CD4-positive, CD25-positive, alpha-beta regulatory T cell (primary cell): ENCODE measurements around the gene SEC24B. TPM values are rescaled to one million over a fixed set of nuclear protein-coding genes. Genes with fewer than 3 reads are reported as not detected.

Experiments
- ATAC-seq, 2 donors: fragments of 150-1000 bp; cut with Tn5 transposase; one replicate each; pipeline ENCODE4 v1.10.0; 2021; ENCODE audit warnings: low read depth in 2 of 2, moderate number of reproducible peaks in 2 of 2, moderate library complexity in 1 of 2
- DNase-seq, 3 donors: peaks; one replicate each; pipeline versions ENCODE4 v3.0.0 to v3.0.0-alpha.2; 2012 to 2022; ENCODE audit warnings: mixed read lengths in 1 of 3
- H3K27ac ChIP-seq: one replicate; pipeline ENCODE4 v1.7.0; 2013; ENCODE audit warnings: mild to moderate bottlenecking, low read length; ENCODE audit not compliant: insufficient read depth, poor library complexity, severe bottlenecking
- H3K27me3 ChIP-seq: one replicate; pipeline ENCODE4 v1.7.0; 2013; ENCODE audit warnings: low read length; ENCODE audit not compliant: control insufficient read depth, insufficient read depth
- H3K36me3 ChIP-seq: one replicate; pipeline ENCODE4 v1.7.0; 2013; ENCODE audit warnings: mild to moderate bottlenecking, low read length, moderate library complexity; ENCODE audit not compliant: control insufficient read depth, insufficient read depth
- H3K4me1 ChIP-seq: 2 replicates; pipeline ENCODE4 v1.7.0; 2013; ENCODE audit warnings: mild to moderate bottlenecking, low read length; ENCODE audit not compliant: insufficient read depth, control insufficient read depth, poor library complexity, severe bottlenecking
- H3K4me3 ChIP-seq: one replicate; pipeline ENCODE4 v1.7.0; 2013; ENCODE audit warnings: low read depth, mild to moderate bottlenecking, low read length, moderate library complexity
- H3K9me3 ChIP-seq, 2 experiments: 1 replicate in 1 of 2; 2 replicates in 1 of 2; pipeline ENCODE4 v1.7.0; 2013; ENCODE audit warnings: low read length in 2 of 2, mild to moderate bottlenecking in 1 of 2, moderate library complexity in 1 of 2; ENCODE audit not compliant: control insufficient read depth in 2 of 2
- H3K27ac Mint-ChIP-seq, 3 donors: one replicate each; pipeline ENCODE4 v1.8.0; 2020 to 2022; ENCODE audit warnings: mild to moderate bottlenecking in 3 of 3, mixed read lengths in 3 of 3, moderate library complexity in 2 of 3
- H3K27me3 Mint-ChIP-seq: one replicate; pipeline ENCODE4 v1.8.0; 2022; ENCODE audit warnings: mild to moderate bottlenecking, mixed read lengths
- H3K36me3 Mint-ChIP-seq: one replicate; pipeline ENCODE4 v1.8.0; 2020; ENCODE audit warnings: mixed read lengths
- H3K4me1 Mint-ChIP-seq, 4 donors: one replicate each; pipeline ENCODE4 v1.8.0; 2020 to 2022; ENCODE audit warnings: mixed read lengths in 4 of 4, mild to moderate bottlenecking in 1 of 4
- H3K4me3 Mint-ChIP-seq, 4 donors: one replicate each; pipeline ENCODE4 v1.8.0; 2020 to 2022; ENCODE audit warnings: mild to moderate bottlenecking in 4 of 4, mixed read lengths in 4 of 4, moderate library complexity in 3 of 4
- H3K9me3 Mint-ChIP-seq, 7 donors: one replicate each; pipeline ENCODE4 v1.8.0; 2020 to 2022; ENCODE audit warnings: mixed read lengths in 7 of 7, mild to moderate bottlenecking in 3 of 7, moderate library complexity in 2 of 7
- polyA plus RNA-seq, 4 donors: library from polyadenylated mRNA; unstranded; fragments of 300-500 nt; fragmentation: Illumina TruSeq; gene quantifications; one replicate each; pipeline ENCODE4 v1.2.3, GENCODE V29; 2021
- total RNA-seq: library from RNA; stranded (reverse); gene quantifications from one replicate; pipeline ENCODE4 v1.2.3, GENCODE V29; 2022

The SEC24B gene
- total and polyA plus RNA-seq, 5 donors from 2014 or later: 11.3 to 42.7 (median 16.6) TPM

DNA sequence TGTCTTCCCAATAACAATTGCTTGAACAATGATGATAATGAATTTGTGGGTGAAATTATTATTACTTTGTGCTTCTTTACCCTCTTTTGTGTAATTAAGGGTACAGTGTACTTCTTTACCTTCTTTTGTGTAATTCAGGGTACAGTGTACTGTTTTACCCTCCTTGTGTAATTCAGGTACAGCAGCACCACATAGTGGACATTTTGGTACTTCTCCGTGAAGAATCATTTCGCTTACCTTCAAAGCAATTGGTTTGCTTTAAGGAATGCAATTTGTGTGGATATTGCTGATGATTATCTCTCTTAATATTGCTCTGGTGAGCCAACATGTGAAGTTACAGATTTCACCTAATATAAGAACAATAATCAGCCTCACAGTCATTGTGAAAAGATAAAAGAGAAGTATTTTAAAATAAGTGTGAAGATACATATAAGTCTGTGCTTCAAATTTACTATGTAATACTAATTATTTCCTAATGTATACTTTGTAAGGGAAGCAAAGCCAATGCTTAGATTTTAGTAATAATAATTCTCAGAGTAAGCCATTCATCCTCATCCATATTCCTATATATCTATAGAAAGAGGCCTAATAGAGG lies 27.2 kb upstream of the SEC24B start:
- H3K36me3 Mint-ChIP-seq: no peaks in the 10 kb centered on the region
- H3K36me3 ChIP-seq: no peaks in the 10 kb centered on the region
- H3K9me3 ChIP-seq: no peaks in the 10 kb centered on the region
- ATAC-seq: no peak
- H3K4me3 ChIP-seq: no peak overlapping the region
- no peak overlapping the region for H3K27ac Mint-ChIP-seq
- no peaks in the 10 kb centered on the region for H3K4me1 ChIP-seq
- peaks cover 0 to 2% (median 0%) of the 10 kb centered on the region in 4 donors for H3K4me1 Mint-ChIP-seq
- peaks cover 4% of the 10 kb centered on the region for H3K27me3 ChIP-seq
- DNase-seq: peak in 2 of 3 donors; percentile 39 to 74
- no peak overlapping the region for H3K4me3 Mint-ChIP-seq
- H3K9me3 Mint-ChIP-seq: no peaks in the 10 kb centered on the region
- no peak overlapping the region for H3K27ac ChIP-seq
- peaks cover 20% of the 10 kb centered on the region for H3K27me3 Mint-ChIP-seq

DNA sequence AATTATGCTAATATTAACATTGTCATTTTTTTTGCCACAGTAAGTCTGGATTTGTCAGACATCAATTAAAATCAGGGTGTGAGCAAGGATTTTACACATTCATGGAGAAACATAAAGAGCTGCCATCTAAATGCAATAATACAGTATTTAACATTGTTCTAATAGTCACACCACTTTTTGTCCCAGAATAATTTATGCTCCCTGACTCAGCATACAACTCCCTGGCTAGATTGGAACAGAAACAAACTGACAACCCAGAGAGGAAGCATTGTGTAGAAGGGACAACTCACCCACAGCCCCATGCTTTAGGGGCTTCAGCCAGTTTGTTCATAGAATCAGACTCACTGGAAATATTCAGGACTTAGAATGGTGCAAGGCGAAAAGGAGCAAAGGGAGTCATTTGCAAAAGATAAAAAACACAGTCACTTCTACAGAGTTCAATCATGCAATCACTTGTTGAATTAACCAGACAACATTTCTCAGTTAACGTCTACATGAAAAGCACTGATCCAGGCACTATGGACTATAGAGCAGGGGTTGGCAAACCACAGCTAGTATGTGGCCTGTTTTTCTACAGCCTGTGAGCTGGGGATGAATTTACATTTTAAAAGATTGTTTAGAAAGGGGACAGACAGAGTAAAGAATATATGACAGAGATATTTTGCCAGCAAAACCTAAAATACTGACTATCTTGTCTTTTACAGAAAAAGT lies 26.4 kb upstream of the SEC24B start:
- H3K36me3 ChIP-seq: no peaks in the 10 kb centered on the region
- Mint-ChIP-seq H3K27ac (no peak overlapping the region), H3K36me3 (no peaks in the 10 kb centered on the region), H3K9me3 (no peaks in the 10 kb centered on the region), H3K27me3 (peaks cover 13% of the 10 kb centered on the region), H3K4me3 (no peak overlapping the region), H3K4me1 (peaks cover 0 to 2% (median 0%) of the 10 kb centered on the region in 4 donors)
- no peaks in the 10 kb centered on the region for H3K4me1 ChIP-seq
- no peak overlapping the region for H3K27ac ChIP-seq
- DNase-seq (no peak), ATAC-seq (no peak)
- peaks cover 4% of the 10 kb centered on the region for H3K27me3 ChIP-seq
- H3K9me3 ChIP-seq: no peaks in the 10 kb centered on the region
- no peak overlapping the region for H3K4me3 ChIP-seq

DNA sequence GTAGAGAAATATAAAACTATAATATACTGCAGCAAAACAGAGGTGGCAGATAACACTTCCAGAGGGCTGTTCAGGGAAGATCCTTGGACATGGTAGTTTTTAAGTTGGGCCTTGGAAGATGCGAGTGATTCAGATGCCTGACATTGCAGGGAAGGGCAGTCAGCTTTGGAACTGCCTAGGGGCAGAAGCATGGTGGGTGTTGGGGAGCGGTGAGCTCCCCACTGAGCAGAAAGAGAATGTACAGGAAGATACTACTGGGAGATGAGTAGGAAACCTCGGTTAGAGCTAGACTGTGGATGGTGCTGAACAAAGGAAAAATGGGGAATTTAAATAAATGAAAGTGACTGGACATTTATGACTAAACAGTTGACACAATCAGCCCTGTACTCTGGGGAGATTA lies 24.9 kb upstream of the SEC24B start:
- peaks cover 4% of the 10 kb centered on the region for H3K27me3 ChIP-seq
- Mint-ChIP-seq H3K4me1 (peaks cover 0 to 2% (median 0%) of the 10 kb centered on the region in 4 donors), H3K27ac (no peak overlapping the region), H3K9me3 (no peaks in the 10 kb centered on the region), H3K36me3 (peaks cover 3% of the 10 kb centered on the region), H3K27me3 (peaks cover 6% of the 10 kb centered on the region), H3K4me3 (no peak overlapping the region)
- H3K27ac ChIP-seq: no peak overlapping the region
- H3K9me3 ChIP-seq: no peaks in the 10 kb centered on the region
- H3K4me1 ChIP-seq: no peaks in the 10 kb centered on the region
- ATAC-seq (no peak), DNase-seq (no peak)
- no peaks in the 10 kb centered on the region for H3K36me3 ChIP-seq
- H3K4me3 ChIP-seq: no peak overlapping the region

DNA sequence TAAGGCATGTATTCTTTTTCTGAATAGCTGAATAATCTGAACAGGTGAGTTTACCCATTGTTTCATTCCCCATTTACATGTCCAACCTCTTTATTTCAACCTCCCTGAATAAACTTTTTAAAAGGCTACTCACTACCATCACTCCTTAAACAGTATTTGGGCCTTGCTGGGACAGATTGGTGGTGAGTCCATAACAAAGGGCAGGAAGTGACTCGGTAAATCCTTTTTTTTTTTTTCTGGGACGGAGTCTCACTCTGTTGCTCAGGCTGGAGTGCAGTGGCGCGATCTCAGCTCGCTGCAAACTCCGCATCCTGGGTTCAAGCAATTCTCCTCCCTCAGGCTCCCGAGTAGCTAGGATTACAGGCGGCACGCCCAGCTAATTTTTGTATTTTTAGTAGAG lies 23.4 kb upstream of the SEC24B start:
- DNase-seq (no peak), ATAC-seq (no peak)
- H3K27ac Mint-ChIP-seq: no peak overlapping the region
- peaks cover 6% of the 10 kb centered on the region for H3K27me3 Mint-ChIP-seq
- Histone ChIP-seq H3K4me1 (no peaks in the 10 kb centered on the region), H3K36me3 (no peaks in the 10 kb centered on the region), H3K9me3 (no peaks in the 10 kb centered on the region), H3K27ac (no peak overlapping the region), H3K27me3 (peaks cover 4% of the 10 kb centered on the region), H3K4me3 (no peak overlapping the region)
- H3K4me1 Mint-ChIP-seq: peaks cover 0 to 4% (median 0%) of the 10 kb centered on the region in 4 donors
- no peak overlapping the region for H3K4me3 Mint-ChIP-seq
- peaks cover 3% of the 10 kb centered on the region for H3K36me3 Mint-ChIP-seq
- peaks cover 0 to 2% (median 0%) of the 10 kb centered on the region in 7 donors for H3K9me3 Mint-ChIP-seq

DNA sequence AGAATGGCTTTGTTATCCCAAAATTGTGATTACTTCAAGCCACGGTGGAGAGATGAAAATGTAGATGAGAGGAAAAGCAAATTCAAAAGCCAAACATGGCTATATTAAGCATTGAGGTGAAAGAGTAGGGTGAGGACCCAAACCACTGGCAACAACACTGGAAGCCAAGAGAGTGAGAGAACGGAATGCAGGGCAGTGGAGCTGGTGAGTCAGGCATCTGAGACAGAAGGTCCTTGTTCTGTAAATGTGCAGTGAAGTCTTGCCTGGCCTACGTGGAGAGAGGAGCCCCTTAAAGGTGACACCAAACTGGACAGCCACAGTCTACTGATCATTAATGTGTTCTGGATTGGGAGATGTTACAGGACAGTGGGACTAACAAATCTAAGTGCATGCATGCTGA lies 22.8 kb upstream of the SEC24B start:
- H3K36me3 ChIP-seq: no peaks in the 10 kb centered on the region
- Mint-ChIP-seq H3K9me3 (peaks cover 0 to 2% (median 0%) of the 10 kb centered on the region in 7 donors), H3K36me3 (peaks cover 3% of the 10 kb centered on the region), H3K27me3 (peaks cover 6% of the 10 kb centered on the region), H3K27ac (no peak overlapping the region), H3K4me3 (no peak overlapping the region), H3K4me1 (peaks cover 0 to 4% (median 0%) of the 10 kb centered on the region in 4 donors)
- H3K27ac ChIP-seq: no peak overlapping the region
- ATAC-seq: no peak
- no peaks in the 10 kb centered on the region for H3K4me1 ChIP-seq
- H3K27me3 ChIP-seq: peaks cover 4% of the 10 kb centered on the region
- H3K9me3 ChIP-seq: no peaks in the 10 kb centered on the region
- H3K4me3 ChIP-seq: no peak overlapping the region
- DNase-seq: no peak

DNA sequence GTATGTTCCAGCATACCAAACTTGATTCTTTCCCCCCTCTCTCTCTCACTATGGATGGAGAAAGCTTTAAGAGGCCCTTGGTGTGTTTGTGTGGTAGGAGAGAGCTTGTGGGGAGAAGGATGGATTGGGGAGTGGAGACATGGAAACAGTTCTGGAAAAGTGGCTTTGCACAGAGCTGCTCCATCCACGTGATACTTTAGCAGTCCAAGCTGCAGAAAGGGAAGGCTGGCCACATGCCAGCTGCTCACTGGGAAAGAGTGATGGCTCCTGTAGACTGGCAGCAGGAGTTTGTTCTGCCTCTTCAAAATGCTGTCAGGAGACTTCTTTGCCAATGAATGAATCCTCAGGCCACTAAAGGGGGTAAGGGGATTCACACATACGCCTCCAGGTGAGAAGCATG lies 21.7 kb upstream of the SEC24B start:
- H3K9me3 ChIP-seq: no peaks in the 10 kb centered on the region
- Mint-ChIP-seq H3K9me3 (peaks cover 0 to 2% (median 0%) of the 10 kb centered on the region in 7 donors), H3K4me3 (no peak overlapping the region), H3K27me3 (peaks cover 6% of the 10 kb centered on the region), H3K4me1 (peaks cover 0 to 2% (median 0%) of the 10 kb centered on the region in 4 donors), H3K27ac (no peak overlapping the region), H3K36me3 (peaks cover 3% of the 10 kb centered on the region)
- H3K4me1 ChIP-seq: no peaks in the 10 kb centered on the region
- H3K27me3 ChIP-seq: no peaks in the 10 kb centered on the region
- no peak overlapping the region for H3K4me3 ChIP-seq
- no peaks in the 10 kb centered on the region for H3K36me3 ChIP-seq
- H3K27ac ChIP-seq: no peak overlapping the region
- DNase-seq (no peak), ATAC-seq (no peak)

DNA sequence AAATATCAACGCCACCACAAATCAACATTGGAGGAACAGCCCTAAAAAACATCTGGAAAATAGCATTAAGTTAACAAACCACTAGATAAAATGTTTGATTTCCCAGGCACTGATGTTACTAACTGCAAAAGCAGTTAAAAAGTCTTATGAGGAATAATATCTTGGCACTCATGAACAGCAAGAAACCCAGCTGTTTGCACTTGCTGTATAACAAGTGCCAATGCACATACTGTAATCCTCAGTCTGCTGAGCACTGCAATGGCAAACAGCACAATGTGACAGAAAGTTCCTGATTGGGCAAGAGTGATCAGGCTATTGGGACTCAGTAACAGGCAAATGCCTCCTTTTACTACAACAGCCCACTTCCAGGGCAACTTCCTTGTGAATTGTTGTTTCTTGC lies 20.8 kb upstream of the SEC24B start:
- Mint-ChIP-seq H3K27me3 (peaks cover 2% of the 10 kb centered on the region), H3K27ac (no peak overlapping the region), H3K4me1 (peaks cover 0 to 2% (median 0%) of the 10 kb centered on the region in 4 donors), H3K4me3 (no peak overlapping the region), H3K36me3 (peaks cover 3% of the 10 kb centered on the region), H3K9me3 (peaks cover 0 to 2% (median 0%) of the 10 kb centered on the region in 7 donors)
- Histone ChIP-seq H3K27me3 (no peaks in the 10 kb centered on the region), H3K27ac (no peak overlapping the region), H3K4me1 (no peaks in the 10 kb centered on the region), H3K4me3 (no peak overlapping the region), H3K9me3 (no peaks in the 10 kb centered on the region), H3K36me3 (no peaks in the 10 kb centered on the region)
- DNase-seq (no peak), ATAC-seq (no peak)

DNA sequence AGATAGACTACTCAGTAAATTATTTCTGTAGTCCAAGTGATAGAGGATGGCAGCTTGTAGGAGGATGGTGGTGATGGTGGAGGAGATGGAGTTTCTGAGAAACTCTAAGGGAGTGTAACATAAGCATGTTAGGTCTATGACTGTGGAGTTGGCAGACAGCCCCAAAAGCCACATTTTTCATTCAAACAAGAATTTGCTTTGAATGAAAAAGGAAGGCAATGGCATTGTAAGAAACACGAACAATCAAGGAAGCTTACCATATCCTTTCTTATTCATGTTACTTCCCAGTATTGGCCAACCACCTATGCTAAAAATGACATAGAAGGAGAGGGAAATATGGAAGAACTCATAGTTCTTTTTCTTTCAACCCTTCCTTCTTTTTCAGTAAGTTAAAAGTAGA lies 18.7 kb upstream of the SEC24B start:
- no peak for ATAC-seq
- H3K4me3 Mint-ChIP-seq: no peak overlapping the region
- no peak overlapping the region for H3K27ac ChIP-seq
- no peaks in the 10 kb centered on the region for H3K9me3 ChIP-seq
- H3K27me3 Mint-ChIP-seq: no peaks in the 10 kb centered on the region
- no peak overlapping the region for H3K4me3 ChIP-seq
- H3K4me1 Mint-ChIP-seq: peaks cover 0 to 2% (median 0%) of the 10 kb centered on the region in 4 donors
- H3K9me3 Mint-ChIP-seq: peaks cover 0 to 3% (median 0%) of the 10 kb centered on the region in 7 donors
- H3K27ac Mint-ChIP-seq: no peak overlapping the region
- no peaks in the 10 kb centered on the region for H3K4me1 ChIP-seq
- no peak for DNase-seq
- peaks cover 3% of the 10 kb centered on the region for H3K36me3 Mint-ChIP-seq
- H3K27me3 ChIP-seq: no peaks in the 10 kb centered on the region
- H3K36me3 ChIP-seq: no peaks in the 10 kb centered on the region
